ENCODE data around the gene GNAS-AS1.

DNA sequence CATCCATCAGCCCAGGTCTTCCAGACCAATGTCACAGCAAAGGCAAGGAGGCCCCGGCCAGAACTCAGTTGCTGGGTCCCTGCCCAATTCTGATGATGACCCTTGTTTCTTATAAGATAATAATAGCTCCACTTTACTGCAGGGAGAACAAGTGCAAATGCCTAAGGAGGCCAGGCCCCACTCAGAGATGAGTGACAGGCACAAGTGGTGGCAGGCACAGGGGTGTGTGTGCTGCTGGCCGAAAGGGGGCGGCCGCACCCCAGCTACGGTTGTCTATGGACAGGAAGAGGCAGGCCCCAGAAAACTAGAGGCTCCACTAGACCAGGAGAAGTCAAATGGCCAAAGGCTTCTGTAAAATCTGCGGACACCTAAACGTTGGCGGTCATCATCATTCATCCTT, 28.6 kb downstream of the GNAS-AS1 start:
- TF ChIP-seq CTCF (IDR thresholded peaks at IDR 0.05) (no peak), EZH2 (IDR thresholded peaks at IDR 0.05; ENCODE audit: borderline replicate concordance, insufficient read depth, low read depth, low read length, poor library complexity, severe bottlenecking) (no peak)

Measured in B cell (primary cell).